ENCODE measurements around the gene FRMD4A. TPM values are rescaled to one million over a fixed set of nuclear protein-coding genes. Genes with fewer than 3 reads are reported as not detected.

The FRMD4A gene
- total RNA-seq, 1 experiment from 2014 or later: 20.2 TPM

DNA sequence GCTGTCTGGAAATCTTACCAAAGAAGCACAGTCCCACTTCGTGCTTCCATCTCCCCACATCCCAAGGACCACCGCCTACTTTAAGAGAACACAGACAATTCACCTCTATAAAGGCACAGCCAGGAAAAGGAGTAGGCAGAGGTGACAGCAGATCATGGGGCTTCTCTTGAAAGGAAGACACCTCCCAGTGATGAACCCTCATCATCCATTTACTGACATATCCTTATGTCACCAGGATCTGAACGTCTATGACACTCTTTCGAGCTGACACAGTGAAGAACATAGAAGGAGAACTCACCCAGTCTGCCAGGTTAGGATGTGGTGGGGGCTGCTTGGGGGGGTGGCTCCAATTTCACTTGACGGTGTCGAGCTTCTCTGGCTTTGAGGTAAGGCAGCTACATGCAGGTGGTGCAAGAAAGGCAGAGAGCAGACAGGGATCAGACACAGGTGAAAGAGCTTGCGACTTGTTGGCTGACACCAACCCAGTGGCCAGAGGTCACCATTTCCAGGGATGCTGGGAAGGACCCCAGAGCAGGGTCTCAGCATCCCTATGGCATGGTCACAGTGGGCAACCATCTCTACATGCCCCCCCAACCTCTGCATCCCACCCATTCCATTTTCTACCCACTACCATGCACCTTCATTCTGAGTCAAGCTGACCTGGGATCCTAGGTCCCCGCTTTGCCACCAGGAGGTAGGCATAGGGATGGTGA lies 676.5 kb downstream of the FRMD4A start:
- DNase-seq (ENCODE audit: low read depth): no peak

DNA sequence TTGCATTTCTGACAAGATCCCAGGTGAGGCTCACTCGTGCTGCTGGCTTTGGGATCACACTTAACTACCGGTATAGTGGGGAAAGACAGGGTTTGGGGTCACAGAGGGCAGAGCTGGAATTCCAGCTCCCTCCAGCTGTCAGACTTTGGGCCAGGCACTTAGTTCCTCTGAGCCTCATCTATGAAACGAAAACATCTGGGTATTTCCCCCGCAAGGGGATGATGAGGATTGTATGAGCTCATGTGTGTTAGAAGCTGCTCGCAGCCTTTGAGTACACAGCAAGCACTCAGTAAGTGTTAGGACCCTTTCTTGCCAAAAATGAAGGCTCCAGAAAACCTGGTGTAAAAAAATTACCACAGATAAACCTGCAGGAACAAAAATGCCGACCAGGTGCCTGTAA lies 677.9 kb downstream of the FRMD4A start:
- no peak for DNase-seq (ENCODE audit: low read depth)

DNA sequence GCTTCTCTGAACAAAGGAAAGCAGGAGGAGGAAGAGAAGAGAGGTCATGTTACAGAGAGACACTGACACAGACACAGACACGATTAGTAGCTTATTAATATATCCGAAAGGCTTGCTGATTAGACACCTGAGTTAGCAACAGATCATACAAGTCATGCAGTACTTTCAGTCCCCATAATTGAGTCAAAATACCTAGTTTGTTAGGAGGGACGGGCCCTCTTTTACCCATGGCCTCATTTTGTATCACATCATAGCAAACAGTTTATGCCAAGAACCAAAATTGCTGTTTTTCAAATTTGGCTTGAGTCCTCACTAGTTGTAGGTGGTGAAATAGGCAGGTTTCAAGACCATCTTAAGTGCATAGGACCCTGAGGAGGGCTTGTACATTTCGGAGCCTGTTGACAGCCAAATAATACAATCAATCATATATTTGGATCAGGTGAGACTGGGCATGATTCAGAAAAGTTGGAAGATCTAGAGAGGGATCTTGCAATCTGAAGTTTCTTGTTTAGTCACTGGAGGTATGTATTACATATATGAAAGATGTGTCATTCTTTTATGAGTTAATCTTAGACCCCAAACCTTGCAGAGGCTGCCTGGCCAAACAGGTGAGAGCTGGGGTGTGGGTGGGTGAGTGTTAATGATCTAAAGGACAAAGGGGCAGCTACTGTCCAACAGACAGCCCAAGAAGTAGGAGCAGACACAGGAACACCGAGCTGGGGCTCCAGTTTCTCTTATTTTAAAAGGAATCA lies 678.6 kb downstream of the FRMD4A start:
- no peak for DNase-seq (ENCODE audit: low read depth)

DNA sequence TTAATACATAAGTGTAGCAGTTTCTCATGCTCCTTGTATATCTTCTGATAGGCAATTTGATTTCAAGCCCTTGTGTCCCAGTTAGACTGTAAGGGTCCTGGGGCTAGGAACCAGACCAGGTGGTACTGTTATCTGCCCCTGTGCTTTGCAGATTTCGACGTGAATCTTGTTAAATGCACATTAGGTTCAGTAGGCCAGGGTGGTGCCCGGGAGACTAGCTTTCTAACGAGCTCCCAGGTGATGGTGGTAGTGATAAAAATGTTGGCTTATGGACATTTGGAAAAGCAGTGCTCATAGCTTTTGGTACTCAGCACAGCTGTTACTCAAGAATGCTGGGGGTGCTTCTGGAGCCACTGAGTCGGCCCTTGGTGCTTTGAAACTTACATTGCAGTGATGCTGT lies 679.8 kb downstream of the FRMD4A start:
- DNase-seq (ENCODE audit: low read depth): no peak

DNA sequence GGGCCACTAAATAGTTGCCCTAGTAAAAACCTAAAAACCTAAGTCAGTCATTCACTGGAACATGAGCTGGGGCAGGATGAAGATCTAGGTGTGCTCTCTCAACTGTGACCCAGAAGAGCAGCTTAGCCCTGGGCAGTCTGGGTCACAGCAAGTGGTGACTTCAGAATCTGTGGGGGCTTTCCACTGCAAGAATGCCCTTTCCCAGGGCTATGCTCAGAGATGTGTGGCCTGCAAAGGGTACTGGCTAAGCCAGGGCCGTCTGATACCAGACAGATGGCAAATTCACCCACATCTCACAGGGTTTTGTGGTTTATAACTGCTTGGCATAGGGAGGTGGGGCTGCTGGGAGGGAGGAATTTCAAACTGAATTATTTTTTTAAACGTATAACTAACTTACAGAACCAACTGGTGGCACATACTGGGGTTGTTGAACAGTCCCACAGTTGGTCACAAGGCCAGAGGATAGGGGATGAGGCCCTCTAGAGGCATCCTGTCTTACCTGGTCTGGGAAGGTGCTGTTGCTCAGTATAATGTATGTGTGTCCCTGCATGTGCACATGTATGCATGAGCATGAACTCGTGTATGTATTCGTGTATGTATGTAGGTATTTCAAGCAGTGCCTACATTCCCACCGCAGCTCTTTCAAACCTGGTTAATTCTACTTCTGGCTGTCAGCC lies 680.7 kb downstream of the FRMD4A start:
- DNase-seq (ENCODE audit: low read depth): no peak

DNA sequence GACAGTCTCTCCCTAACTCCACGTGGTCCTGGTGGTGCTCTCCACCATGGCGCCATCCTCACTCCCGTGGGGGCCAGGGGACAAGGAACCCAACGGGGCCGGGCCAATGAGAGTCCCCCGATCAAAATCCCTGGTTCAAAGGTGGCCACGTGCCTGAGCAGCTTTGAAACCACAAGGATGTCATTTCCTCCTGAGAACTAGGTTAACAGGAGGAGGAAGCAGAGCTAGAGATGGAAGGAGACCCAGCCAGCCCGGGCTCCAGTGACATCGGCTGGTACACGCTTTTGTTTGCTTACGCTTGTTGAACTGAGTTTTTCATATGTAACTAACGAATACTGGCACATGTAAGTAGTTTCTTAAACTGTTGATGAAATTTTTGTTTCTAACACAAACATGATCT lies 682.3 kb downstream of the FRMD4A start:
- no peak for DNase-seq (ENCODE audit: low read depth)

DNA sequence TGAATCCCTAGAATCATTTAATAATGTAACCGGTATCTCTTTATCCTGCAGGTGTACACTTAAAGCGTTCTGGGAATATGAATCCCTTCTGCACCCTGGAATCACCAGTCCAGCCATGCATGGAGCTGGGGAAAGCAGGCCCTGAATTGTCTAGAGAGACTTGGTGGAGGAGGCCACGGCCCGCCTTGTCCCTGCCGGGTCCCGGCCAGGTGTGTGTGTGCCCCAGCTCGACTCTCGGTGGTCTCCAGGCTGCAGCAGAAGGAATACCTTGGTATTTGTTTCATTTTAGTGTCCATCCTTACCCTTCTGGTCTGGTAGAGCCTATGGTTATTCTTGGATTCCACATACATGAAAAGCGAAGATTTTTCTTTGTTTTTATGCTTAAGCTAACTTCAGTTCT lies 685.9 kb downstream of the FRMD4A start:
- no peak for DNase-seq (ENCODE audit: low read depth)

DNA sequence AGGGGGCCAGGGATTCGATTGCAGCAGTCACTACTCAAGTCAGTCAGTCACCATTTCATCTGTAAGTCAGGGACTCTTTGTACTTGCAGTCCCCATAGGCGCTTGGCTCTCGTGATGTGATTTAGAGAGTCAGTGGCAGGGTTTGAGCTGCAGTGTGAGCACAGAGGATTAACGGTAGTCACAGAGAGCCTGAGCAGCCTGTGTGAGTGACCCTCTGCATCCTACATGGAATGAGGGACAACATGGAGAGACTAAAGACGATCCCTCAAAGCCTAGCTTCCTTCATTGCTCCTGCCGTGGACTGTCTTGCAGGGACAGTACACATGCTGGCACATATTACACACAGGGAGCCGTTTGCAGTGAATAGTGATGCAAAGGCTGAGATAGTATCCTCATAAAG lies 687.7 kb downstream of the FRMD4A start:
- DNase-seq (ENCODE audit: low read depth): no peak

DNA sequence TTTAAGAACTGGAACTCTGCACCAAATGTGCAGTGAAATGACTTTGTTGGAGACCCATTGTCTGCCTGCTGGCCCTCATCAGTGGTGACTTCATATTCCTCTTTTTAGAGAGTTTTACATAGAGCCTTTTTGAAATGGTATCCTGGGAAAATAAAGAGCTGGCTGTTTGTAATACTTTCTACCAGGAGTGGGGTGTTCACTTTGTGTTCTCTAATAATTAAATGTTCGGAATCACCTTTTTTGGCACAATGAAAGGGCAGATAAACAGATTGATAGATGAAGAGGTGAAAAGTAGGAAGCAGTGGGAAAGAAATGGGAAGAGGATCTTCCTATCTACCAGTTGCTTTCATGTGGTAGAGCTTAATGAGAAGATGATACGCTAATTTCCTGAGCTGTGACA lies 688.4 kb downstream of the FRMD4A start:
- no peak for DNase-seq (ENCODE audit: low read depth)

DNA sequence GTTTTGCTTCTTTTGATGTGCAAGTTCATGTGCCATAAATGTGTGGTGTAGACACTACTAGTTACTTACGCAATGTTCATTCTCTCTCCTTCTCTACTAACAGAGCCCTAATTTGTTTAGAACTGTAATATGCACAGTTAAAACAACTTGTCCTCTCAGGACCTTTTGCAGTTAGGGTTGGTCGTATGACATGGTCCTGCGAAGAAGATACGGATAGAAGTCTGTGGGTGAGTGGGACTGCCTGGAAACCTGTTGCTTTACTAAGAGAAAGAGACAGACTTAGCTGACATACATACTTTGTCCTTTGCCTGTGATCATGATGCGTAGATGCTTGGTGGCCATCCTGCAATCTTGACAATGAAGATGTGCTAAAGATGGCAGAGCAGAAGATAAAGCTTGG lies 692.8 kb downstream of the FRMD4A start:
- no peak for DNase-seq (ENCODE audit: low read depth)

DNA sequence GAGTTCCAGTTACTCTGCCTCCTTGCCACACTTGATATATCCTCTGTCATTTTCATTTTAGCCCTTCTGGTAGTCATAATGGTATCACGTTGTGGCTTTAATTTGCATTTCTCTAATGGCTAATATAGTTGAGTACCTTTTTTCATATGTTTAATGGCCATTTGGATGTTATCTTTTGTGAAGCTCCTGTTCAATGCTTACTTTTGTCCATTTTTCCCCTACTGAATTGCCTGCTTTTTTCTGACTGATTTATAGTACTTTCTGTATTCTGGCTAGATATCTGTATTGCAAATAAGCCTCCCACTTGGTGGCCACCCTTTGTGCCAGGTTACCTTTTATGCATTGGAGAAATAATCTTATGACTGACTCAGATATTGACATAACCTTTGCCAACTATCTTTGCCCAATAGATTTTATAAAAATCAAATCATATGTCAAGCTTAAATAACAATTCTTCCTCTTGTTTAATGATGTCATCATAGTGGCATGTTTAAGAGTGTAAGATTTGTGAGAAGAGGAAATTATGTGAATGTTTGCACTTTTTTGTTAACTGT lies 693.3 kb downstream of the FRMD4A start:
- no peak for DNase-seq (ENCODE audit: low read depth)

DNA sequence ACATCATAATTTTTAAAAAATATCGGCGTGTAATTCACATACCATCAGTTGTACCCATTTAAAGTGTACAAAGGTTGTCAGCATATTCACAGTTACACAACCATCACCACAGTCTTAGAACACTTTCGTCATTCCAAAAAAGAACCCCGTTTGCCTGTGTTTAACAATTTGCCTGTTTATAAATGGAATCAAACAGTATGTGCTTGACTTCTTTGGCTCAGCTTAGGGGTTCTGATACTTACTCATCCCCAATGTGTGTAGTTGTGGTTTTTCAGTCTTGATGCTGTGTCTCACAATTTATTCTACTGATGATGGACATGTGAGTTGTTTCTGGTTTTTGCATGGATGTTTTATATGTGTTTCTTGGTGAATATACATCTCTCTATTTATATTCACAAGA lies 693.9 kb downstream of the FRMD4A start:
- DNase-seq (ENCODE audit: low read depth): no peak

DNA sequence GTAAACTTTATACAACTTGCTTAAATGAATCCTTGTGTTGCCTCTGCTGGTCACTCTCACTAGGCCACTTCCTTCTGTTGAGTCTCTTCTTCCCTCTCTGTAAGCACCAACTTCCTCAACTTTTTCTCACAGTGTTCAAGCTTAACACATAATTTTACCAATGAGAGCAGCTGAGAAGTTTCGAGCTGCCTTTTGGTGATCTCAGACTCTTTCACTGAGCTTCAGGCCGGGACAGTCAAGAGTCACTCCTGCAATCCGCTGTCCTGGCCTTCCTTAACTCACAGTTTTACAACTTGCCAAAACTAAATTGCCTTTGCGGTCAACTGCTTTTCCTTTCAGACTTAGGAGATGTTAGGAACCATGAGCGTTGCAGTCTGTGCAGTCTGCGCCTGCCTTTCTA lies 696.5 kb downstream of the FRMD4A start:
- DNase-seq (ENCODE audit: low read depth): no peak

DNA sequence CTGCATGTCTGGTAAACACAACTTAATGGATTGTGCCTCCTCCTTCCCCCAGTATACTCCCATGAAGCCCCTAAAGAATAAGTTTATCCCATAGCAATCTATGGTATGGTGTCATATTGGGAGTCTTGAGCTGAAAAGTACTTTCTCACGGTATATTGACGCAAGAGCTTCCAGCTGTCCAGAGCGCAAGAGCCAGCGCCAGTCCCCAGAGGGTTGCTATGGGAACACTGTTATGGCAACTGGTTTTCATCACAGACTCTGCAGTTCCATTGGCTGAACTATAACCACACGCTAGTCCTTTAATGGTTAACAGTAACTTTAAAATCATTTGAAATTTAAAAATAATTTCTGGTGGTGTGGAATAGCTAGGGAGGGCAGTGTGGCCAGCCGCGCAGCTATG lies 697.0 kb downstream of the FRMD4A start:
- DNase-seq (ENCODE audit: low read depth): no peak

DNA sequence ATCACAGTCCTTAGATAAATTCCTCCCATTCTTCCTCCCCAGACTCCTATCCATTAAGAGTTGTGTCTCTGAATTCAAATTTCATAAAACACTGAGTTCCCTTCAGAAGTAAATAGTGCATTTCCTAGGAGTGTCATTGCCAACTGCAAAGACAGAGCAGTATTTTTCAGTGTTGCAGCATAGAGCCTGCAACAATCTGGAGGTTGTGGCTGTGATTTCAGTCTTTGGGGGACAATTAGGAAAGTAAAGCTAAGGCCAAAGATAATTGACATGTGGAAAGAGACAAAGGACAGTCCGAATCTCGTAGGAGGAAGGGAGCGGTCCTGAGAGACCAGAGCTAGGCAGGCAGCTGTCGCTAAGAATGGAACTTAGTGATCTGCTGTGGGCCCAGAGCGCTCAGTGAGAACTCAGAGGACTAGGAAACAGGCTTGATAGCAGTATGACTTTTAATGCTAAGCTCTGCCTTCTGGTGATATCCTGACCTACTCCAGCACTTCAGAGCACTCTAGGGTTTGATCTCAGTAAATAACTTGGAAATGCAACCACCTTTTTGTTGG lies 697.8 kb downstream of the FRMD4A start:
- no peak for DNase-seq (ENCODE audit: low read depth)

DNA sequence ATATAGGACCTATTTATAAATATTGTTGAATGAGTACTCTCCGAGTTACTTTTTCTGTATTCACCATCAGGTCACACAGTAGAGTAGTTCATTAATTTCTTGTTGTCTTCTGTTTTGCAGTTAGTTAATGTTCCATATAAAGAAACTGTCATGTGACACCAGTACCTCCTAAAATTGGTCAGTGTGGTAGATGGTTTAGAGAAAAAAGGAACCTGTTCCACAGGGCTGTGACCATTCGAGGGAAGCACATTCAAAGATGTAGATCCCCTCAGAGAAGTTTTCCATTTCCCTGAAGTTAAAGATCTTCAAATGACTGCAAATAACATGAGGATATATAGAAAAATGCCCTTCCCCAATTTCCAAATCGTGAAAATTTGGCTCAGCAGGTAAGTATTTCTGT lies 698.3 kb downstream of the FRMD4A start:
- DNase-seq (ENCODE audit: low read depth): no peak

DNA sequence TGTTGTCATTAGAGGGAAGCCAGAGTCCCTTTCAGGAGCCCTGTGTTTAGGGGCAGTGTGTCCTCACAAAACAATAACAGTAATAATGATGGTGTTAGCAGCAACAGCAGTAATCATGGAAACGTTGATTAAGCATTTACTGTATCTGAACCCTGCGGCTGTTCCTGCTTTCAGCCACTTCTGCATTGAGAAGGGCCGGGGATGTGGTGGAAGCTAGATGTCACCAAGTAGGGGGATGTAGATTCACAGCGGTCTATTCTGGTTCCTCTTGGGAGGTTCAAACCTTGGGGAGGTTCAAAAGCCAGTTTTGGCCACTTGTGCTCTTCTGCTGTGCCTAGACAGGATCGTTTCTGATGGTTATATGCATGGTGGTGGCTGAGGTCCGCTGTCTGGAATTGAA lies 699.1 kb downstream of the FRMD4A start:
- DNase-seq (ENCODE audit: low read depth): no peak

DNA sequence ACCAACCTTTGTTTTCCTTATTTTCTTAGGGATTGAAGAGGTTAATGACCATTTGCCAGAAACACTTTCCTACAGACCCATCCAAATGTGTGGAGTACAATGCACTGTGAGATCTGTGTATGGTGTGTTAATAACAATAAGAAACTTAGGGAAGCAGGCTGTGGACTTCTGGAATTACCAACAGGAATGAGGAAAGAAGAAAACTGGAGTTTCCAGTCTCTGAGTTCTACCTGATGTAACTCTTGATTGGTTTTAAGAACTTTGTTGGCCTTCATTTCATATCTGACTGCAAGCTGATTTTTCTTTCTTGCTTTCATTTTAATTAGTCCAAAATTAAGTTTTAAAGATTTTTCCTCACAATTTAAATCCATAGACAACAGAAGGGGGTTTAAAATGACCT lies 700.5 kb downstream of the FRMD4A start:
- no peak for DNase-seq (ENCODE audit: low read depth)

DNA sequence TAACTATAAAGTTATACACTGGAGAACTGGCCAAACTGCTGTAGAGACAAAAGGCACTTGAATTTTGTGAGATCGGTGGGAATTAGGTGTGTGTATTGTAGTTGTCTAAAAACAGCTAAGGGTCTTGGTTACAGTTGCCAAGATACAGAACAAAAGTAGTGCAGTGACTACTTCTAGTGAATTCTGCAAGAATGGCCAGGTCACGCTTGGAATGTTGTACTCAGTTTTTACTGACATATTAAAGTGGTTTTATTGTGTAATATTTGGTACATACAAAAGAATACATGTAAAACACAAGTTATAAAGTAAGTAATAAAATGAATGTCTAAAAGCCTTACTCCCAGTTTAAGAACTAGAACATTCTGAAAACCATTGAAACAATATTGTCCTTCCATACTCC lies 701.6 kb downstream of the FRMD4A start:
- no peak for DNase-seq (ENCODE audit: low read depth)

DNA sequence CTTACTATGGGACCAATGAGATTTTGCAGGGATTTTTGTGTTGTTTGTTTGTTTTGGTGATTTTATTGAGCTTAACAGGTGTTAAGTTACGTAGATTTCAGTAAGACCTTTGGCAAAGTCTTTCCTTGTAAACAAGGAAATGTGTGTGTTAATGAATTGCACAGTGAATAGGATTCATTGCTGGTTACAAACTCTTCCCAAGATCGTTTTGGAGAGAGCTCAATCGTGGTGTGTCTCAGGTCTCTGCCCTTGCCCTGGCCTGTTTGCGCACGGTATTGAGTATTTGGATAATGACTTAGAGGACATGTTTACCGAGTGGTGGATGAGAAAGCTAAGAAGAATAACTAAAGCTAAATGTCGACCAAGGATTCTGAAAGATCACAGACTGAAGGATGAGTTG lies 702.1 kb downstream of the FRMD4A start:
- DNase-seq (ENCODE audit: low read depth): no peak

DNA sequence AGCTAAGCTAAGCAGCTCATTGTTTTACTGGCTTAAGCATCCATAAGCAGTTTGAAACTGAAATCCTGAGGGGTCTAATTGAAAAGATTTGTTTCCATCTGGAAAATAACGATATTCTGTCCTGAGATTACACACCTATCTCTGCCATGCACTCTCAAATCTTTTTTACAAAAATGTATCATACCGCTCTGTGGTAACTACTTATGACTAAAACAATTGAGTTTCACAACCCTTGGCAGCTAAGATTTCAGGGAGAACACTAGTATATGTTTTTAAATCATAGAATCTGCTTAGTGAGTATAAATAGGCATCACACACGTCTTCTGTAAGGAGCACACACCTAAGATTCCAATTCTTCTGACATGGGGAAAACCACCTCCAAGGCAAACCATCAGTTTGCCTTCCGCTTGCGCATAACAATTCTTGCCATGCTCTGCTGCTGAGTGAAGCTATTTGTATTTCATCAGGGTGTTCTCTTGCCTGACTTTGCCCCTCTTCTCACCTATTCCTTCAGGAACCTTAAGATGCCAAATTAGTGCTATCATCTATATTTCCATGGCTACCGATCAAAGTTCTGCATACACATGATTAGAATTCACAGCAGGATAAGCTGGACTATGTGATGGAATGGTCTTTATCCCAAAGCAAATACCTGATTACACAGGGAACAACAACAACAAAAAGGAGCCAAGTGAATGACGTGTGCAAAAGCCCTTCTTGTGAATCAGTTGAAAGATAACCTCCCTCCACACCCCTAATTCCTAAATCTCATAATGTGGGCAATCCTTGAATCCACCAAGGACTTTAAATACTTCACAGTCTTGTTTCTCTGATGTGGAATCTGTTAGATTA lies 703.0 kb downstream of the FRMD4A start:
- DNase-seq (ENCODE audit: low read depth): no peak

DNA sequence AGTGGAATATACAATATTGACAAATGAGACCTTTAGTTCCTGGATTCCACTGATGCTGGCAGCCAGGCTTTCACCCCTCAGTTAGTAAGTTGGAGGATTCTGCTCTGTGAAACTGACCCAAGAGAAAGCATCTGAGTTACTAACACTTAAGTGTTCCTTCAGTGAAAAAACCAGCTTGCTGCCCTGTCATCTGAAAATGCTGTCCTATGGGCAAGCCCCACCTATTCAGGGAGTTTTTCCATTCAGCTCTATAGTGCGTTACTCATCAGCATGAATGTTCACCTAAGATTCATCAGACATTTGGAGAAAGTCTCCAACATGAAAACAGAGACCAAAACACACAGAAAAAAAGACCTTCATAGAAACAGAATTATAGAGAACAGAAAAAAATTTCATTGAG lies 706.1 kb downstream of the FRMD4A start:
- DNase-seq (ENCODE audit: low read depth): no peak
